Small intestine (tissue), 7 donors: ENCODE data around the gene RPA1. TPM values are rescaled to one million over a fixed set of nuclear protein-coding genes. Genes with fewer than 3 reads are reported as not detected.

ENCODE experiments used
- DNase-seq, 2 donors: peaks; one replicate each; pipeline versions ENCODE4 v3.0.0 to v3.0.0-alpha.2; 2013
- FAIRE-seq: peaks from 2 replicates; lab custom pipeline; 2012; peaks lifted over from hg19 to GRCh38; lab: Jason Lieb, UNC
- H3K27ac ChIP-seq, 3 donors: one replicate each; pipeline ENCODE4 v1.5.1; 2013; ENCODE audit warnings: low read length in 2 of 3, mild to moderate bottlenecking in 2 of 3, control low read depth in 1 of 3, inconsistent platforms in 1 of 3, low read depth in 1 of 3, moderate library complexity in 1 of 3
- H3K27me3 ChIP-seq, 3 donors: one replicate each; pipeline ENCODE4 v1.6.1; 2013; ENCODE audit warnings: low read length in 3 of 3, inconsistent platforms in 1 of 3; ENCODE audit not compliant: control insufficient read depth in 3 of 3, insufficient read depth in 3 of 3
- H3K36me3 ChIP-seq, 3 donors: one replicate each; pipeline ENCODE4 v1.6.1; 2013; ENCODE audit warnings: low read length in 3 of 3, inconsistent platforms in 1 of 3, low read depth in 1 of 3, mild to moderate bottlenecking in 1 of 3, moderate library complexity in 1 of 3; ENCODE audit not compliant: control insufficient read depth in 3 of 3, insufficient read depth in 2 of 3
- H3K4me1 ChIP-seq, 3 donors: one replicate each; pipeline ENCODE4 v1.6.1; 2013; ENCODE audit warnings: low read length in 2 of 3, inconsistent platforms in 1 of 3, low read depth in 1 of 3, mild to moderate bottlenecking in 1 of 3, moderate library complexity in 1 of 3; ENCODE audit not compliant: control insufficient read depth in 3 of 3, insufficient read depth in 2 of 3
- H3K4me3 ChIP-seq, 3 donors: one replicate each; pipeline ENCODE4 v1.5.1; 2013; ENCODE audit warnings: low read length in 3 of 3, control low read depth in 1 of 3, inconsistent platforms in 1 of 3, low read depth in 1 of 3, mild to moderate bottlenecking in 1 of 3, moderate library complexity in 1 of 3
- H3K9me3 ChIP-seq, 2 donors: one replicate each; pipeline ENCODE4 v1.6.1; 2013; ENCODE audit warnings: low read depth in 1 of 2, low read length in 1 of 2; ENCODE audit not compliant: control insufficient read depth in 2 of 2, insufficient read depth in 1 of 2
- WGBS, 3 donors: extraction: QIAGEN DNeasy Blood & Tissue Kit; methylation state at CpG; one replicate each; pipeline ENCODE4 v1.1.7; 2013; 5-methylcytosine and 5-hydroxymethylcytosine counted together
- polyA plus RNA-seq, 4 donors: library from polyadenylated mRNA; stranded (reverse) in 3 of 4; unstranded in 1 of 4; fragments of 200-250 nt in 3 of 4; fragments of 120-200 nt in 1 of 4; gene quantifications; one replicate each; pipeline versions ENCODE4 v1.2.1 to v1.2.3, GENCODE V29; 2013
- donor health status: healthy with polysubstance abuse.
- donor health status: control.
- donor health status: control.
- donor health status: Bipolar disorder and iron deficiency.
- donor health status: healthy.

The RPA1 gene
- polyA plus RNA-seq, 4 donors: 21.2 to 68.8 (median 27.3) TPM

- no peak for FAIRE-seq
- Histone ChIP-seq H3K4me1 (no peaks in the 10 kb centered on the region), H3K36me3 (peaks cover 4 to 50% (median 7%) of the 10 kb centered on the region in 3 donors), H3K27me3 (no peaks in the 10 kb centered on the region), H3K27ac (no peak overlapping the region), H3K4me3 (no peak overlapping the region), H3K9me3 (no peaks in the 10 kb centered on the region)
- DNase-seq: no peak
- WGBS, 3 donors: 93 to 95% (median 94%) methylated on average over 12 of the region's 12 CpGs
Measured at GRCh38 chr17:1872254-1872653, 42.4 kb downstream of the RPA1 start.

GRCh38 chr17:1872976-1873375 lies 43.2 kb downstream of the RPA1 start:
- Histone ChIP-seq H3K36me3 (peaks cover 8 to 50% (median 10%) of the 10 kb centered on the region in 3 donors), H3K27ac (no peak overlapping the region), H3K9me3 (no peaks in the 10 kb centered on the region), H3K4me3 (no peak overlapping the region), H3K27me3 (no peaks in the 10 kb centered on the region), H3K4me1 (no peaks in the 10 kb centered on the region)
- no peak for DNase-seq
- WGBS, 3 donors: 75 to 90% (median 84%) methylated on average over 4 of the region's 4 CpGs
- no peak for FAIRE-seq

GRCh38 chr17:1873418-1873817 lies 43.6 kb downstream of the RPA1 start:
- Histone ChIP-seq H3K27me3 (no peaks in the 10 kb centered on the region), H3K4me3 (no peak overlapping the region), H3K9me3 (no peaks in the 10 kb centered on the region), H3K36me3 (peaks cover 8 to 49% (median 11%) of the 10 kb centered on the region in 3 donors), H3K27ac (no peak overlapping the region), H3K4me1 (no peaks in the 10 kb centered on the region)
- DNase-seq: no peak
- no peak for FAIRE-seq
- 80 to 93% (median 88%) methylated on average over 9 of the region's 9 CpGs for WGBS, 3 donors

- Histone ChIP-seq H3K4me1 (no peaks in the 10 kb centered on the region), H3K9me3 (no peaks in the 10 kb centered on the region), H3K4me3 (no peak overlapping the region), H3K27me3 (no peaks in the 10 kb centered on the region), H3K27ac (no peak overlapping the region), H3K36me3 (peaks cover 19 to 59% (median 25%) of the 10 kb centered on the region in 3 donors)
- 92 to 94% (median 93%) methylated on average over 4 of the region's 4 CpGs for WGBS, 3 donors
- no peak for DNase-seq
- no peak for FAIRE-seq
Measured at GRCh38 chr17:1875597-1875996, 45.8 kb downstream of the RPA1 start.

- peaks cover 21 to 73% (median 30%) of the 10 kb centered on the region in 3 donors for H3K36me3 ChIP-seq
- FAIRE-seq (no peak), DNase-seq (no peak)
- no peaks in the 10 kb centered on the region for H3K27me3 ChIP-seq
- no peaks in the 10 kb centered on the region for H3K9me3 ChIP-seq
- no peaks in the 10 kb centered on the region for H3K4me1 ChIP-seq
- 82 to 90% (median 84%) methylated on average over 17 of the region's 17 CpGs for WGBS, 3 donors
- no peak overlapping the region for H3K27ac ChIP-seq
- no peak overlapping the region for H3K4me3 ChIP-seq
Measured at GRCh38 chr17:1878419-1879121, 48.8 kb downstream of the RPA1 start.

- no peak overlapping the region for H3K4me3 ChIP-seq
- H3K9me3 ChIP-seq: peaks cover 0 to 7% of the 10 kb centered on the region in 2 donors
- FAIRE-seq (no peak), DNase-seq (no peak)
- H3K4me1 ChIP-seq: no peaks in the 10 kb centered on the region
- WGBS, 3 donors: 82 to 90% (median 87%) methylated on average over 12 of the region's 12 CpGs
- peaks cover 27 to 79% (median 43%) of the 10 kb centered on the region in 3 donors for H3K36me3 ChIP-seq
- H3K27ac ChIP-seq: no peak overlapping the region
- no peaks in the 10 kb centered on the region for H3K27me3 ChIP-seq
Measured at GRCh38 chr17:1880851-1881630, 51.2 kb downstream of the RPA1 start.

- DNase-seq (peak; percentile 31 to 62), FAIRE-seq (no peak)
- 78 to 85% (median 82%) methylated on average over 10 of the region's 10 CpGs for WGBS, 3 donors
- Histone ChIP-seq H3K4me1 (no peaks in the 10 kb centered on the region), H3K4me3 (no peak overlapping the region), H3K9me3 (peaks cover 0 to 14% of the 10 kb centered on the region in 2 donors), H3K27ac (no peak overlapping the region), H3K36me3 (peaks cover 27 to 82% (median 42%) of the 10 kb centered on the region in 3 donors), H3K27me3 (no peaks in the 10 kb centered on the region)
Measured at GRCh38 chr17:1882836-1883235, 53.0 kb downstream of the RPA1 start.

GRCh38 chr17:1883536-1883935 lies 53.7 kb downstream of the RPA1 start:
- FAIRE-seq (no peak), DNase-seq (no peak)
- no peak overlapping the region for H3K27ac ChIP-seq
- 97 to 98% (median 97%) methylated on average over 16 of the region's 16 CpGs for WGBS, 3 donors
- peaks cover 29 to 82% (median 42%) of the 10 kb centered on the region in 3 donors for H3K36me3 ChIP-seq
- H3K9me3 ChIP-seq: peaks cover 0 to 14% of the 10 kb centered on the region in 2 donors
- H3K27me3 ChIP-seq: no peaks in the 10 kb centered on the region
- no peak overlapping the region for H3K4me3 ChIP-seq
- no peaks in the 10 kb centered on the region for H3K4me1 ChIP-seq
